ENCODE data around the gene FAM181B.

GRCh38 chr11:82686211-82686610 lies 47.5 kb downstream of the FAM181B start:
- TF ChIP-seq CTCF (IDR thresholded peaks at IDR 0.05 in 4 of 5, conservative IDR thresholded peaks at IDR 0.05 in 1 of 5) = no peak
- no peak for TF ChIP-seq POLR2A (IDR thresholded peaks at IDR 0.05)

All from gastrocnemius medialis (tissue), 4 donors.